Stimulated activated CD4-positive, alpha-beta T cell treated with anti-CD3 and anti-CD28 coated beads, Interleukin-2, amount 100 ng/mL, for 48 hours (primary cell): ENCODE results near the gene SLC4A4.
"Not testable (repeated sequence)": the region's sequence is repeated elsewhere in the genome, so short reads cannot be mapped to it uniquely, and the experiment has no call there.

ENCODE experiments used
- DNase-seq, 2 donors: peaks; one replicate each; pipeline ENCODE4 v3.0.0-alpha.2; 2020

SLC4A4 gene

GRCh38 chr4:71361476-71361875, 22.7 kb downstream of the SLC4A4 start:
- DNase-seq: no peak

GRCh38 chr4:71366766-71367165, 27.9 kb downstream of the SLC4A4 start:
- no peak for DNase-seq

- DNase-seq: no peak
Measured at GRCh38 chr4:71367546-71367945, 28.7 kb downstream of the SLC4A4 start.

- no peak for DNase-seq
Measured at GRCh38 chr4:71368906-71369305, 30.1 kb downstream of the SLC4A4 start.

- no peak for DNase-seq
Measured at GRCh38 chr4:71369536-71369935, 30.7 kb downstream of the SLC4A4 start.

- no peak for DNase-seq
Measured at GRCh38 chr4:71375494-71375893, 36.7 kb downstream of the SLC4A4 start.

- no peak for DNase-seq
Measured at GRCh38 chr4:71377561-71377960, 38.7 kb downstream of the SLC4A4 start.

- no peak for DNase-seq
Measured at GRCh38 chr4:71379126-71379525, 40.3 kb downstream of the SLC4A4 start.

- DNase-seq: no peak
Measured at GRCh38 chr4:71380788-71381187, 42.0 kb downstream of the SLC4A4 start.

- DNase-seq: no peak
Measured at GRCh38 chr4:71382125-71382899, 43.5 kb downstream of the SLC4A4 start.

- DNase-seq: no peak
Measured at GRCh38 chr4:71382900-71383560, 44.2 kb downstream of the SLC4A4 start.

GRCh38 chr4:71383984-71384383, 45.2 kb downstream of the SLC4A4 start:
- DNase-seq: no peak

GRCh38 chr4:71389149-71389827, 50.5 kb downstream of the SLC4A4 start:
- no peak for DNase-seq

- DNase-seq: no peak
Measured at GRCh38 chr4:71392109-71392508, 53.3 kb downstream of the SLC4A4 start.

GRCh38 chr4:71396382-71396781, 57.6 kb downstream of the SLC4A4 start:
- DNase-seq: no peak

- DNase-seq: no peak
Measured at GRCh38 chr4:71400810-71401209, 62.0 kb downstream of the SLC4A4 start.

- no peak for DNase-seq
Measured at GRCh38 chr4:71402616-71403015, 63.8 kb downstream of the SLC4A4 start.

- no peak for DNase-seq
Measured at GRCh38 chr4:71404049-71404448, 65.2 kb downstream of the SLC4A4 start.

GRCh38 chr4:71405791-71406190, 67.0 kb downstream of the SLC4A4 start:
- DNase-seq: no peak

GRCh38 chr4:71406459-71406963, 67.7 kb downstream of the SLC4A4 start:
- DNase-seq: no peak

- not testable (repeated sequence) for DNase-seq
Measured at GRCh38 chr4:71408961-71409360, 70.1 kb downstream of the SLC4A4 start.

- DNase-seq: no peak
Measured at GRCh38 chr4:71411981-71412380, 73.2 kb downstream of the SLC4A4 start.

- DNase-seq: no peak
Measured at GRCh38 chr4:71415491-71415890, 76.7 kb downstream of the SLC4A4 start.

GRCh38 chr4:71417150-71417549, 78.3 kb downstream of the SLC4A4 start:
- DNase-seq: no peak
